Motor neuron (in vitro differentiated cells): ENCODE data around the gene DYNLRB2. TPM values are rescaled to one million over a fixed set of nuclear protein-coding genes. Genes with fewer than 3 reads are reported as not detected.
A peak's percentile ranks its signal among the peaks of the same experiment; 100 is the strongest.

Experiments used
- ATAC-seq, 8 experiments: fragments of 200-7000 bp; cut with Tn5 transposase; replicated peaks in 6 of 8; 2 replicates each; pipeline ENCODE4 v1.8.0; 2021; ENCODE audit warnings: mild to moderate bottlenecking in 8 of 8, moderate library complexity in 8 of 8
- H3K27ac ChIP-seq, 2 donors: fragments of 250-450 bp; sonication (Bioruptor Pico); 2 replicates each; pipeline ENCODE4 v1.9.0; 2021; ENCODE audit warnings: antibody characterized with exemption in 2 of 2, mild to moderate bottlenecking in 2 of 2, moderate library complexity in 1 of 2
- H3K4me1 ChIP-seq, 2 donors: fragments of 250-450 bp; sonication (Bioruptor Pico); replicated peaks in 1 of 2; 2 replicates each; pipeline ENCODE4 v1.6.1; 2021; ENCODE audit warnings: antibody characterized with exemption in 2 of 2, mild to moderate bottlenecking in 2 of 2, moderate library complexity in 1 of 2
- H3K4me3 ChIP-seq, 5 donors: fragments of 250-450 bp; sonication (Bioruptor Pico); 2 replicates each; pipeline ENCODE4 v1.9.0; 2021; ENCODE audit warnings: antibody characterized with exemption in 5 of 5, mild to moderate bottlenecking in 5 of 5, moderate library complexity in 4 of 5
- WGBS, 10 experiments: fragments of 450-650 bp; shearing (Covaris generic); methylation state at CpG; one replicate each; pipeline ENCODE4 v1.0.0; 2022; 5-methylcytosine and 5-hydroxymethylcytosine counted together
- in situ Hi-C, 9 experiments: fragments of 400-800 bp; cut with MboI; loops; one replicate each; pipeline ENCODE4 v1.15.0; 2021; ENCODE audit warnings: low sequenced_read_pairs in 9 of 9, low pct_unique_long_range_greater_than_20kb in 2 of 9; ENCODE audit not compliant: unreplicated experiment in 9 of 9
- total RNA-seq, 8 experiments: library from RNA; unstranded; fragments of 300-600 nt; gene quantifications; 2 replicates each; pipeline versions ENCODE4 v1.2.3 to v1.2.4, GENCODE V29; 2022

The DYNLRB2 gene
- total RNA-seq, 8 experiments from 2014 or later: 0.47 to 7.2 (median 2.3) TPM; not detected in 3

GRCh38 chr16:80586476-80586875 lies 45.7 kb downstream of the DYNLRB2 start:
- Histone ChIP-seq H3K4me1 (no peaks in the 10 kb centered on the region), H3K4me3 (no peak overlapping the region), H3K27ac (no peak overlapping the region)
- in situ Hi-C loops: no loop called here
- no peak for ATAC-seq

GRCh38 chr16:80587071-80587470 lies 46.3 kb downstream of the DYNLRB2 start:
- ATAC-seq: no peak
- no peak overlapping the region for H3K4me3 ChIP-seq
- in situ Hi-C loops: no loop called here
- no peaks in the 10 kb centered on the region for H3K4me1 ChIP-seq
- H3K27ac ChIP-seq: no peak overlapping the region
- WGBS, 10 experiments: 61 to 89% (median 76%) methylated on average over 1 to 4 of the region's 4 CpGs; no CpG with 5 or more reads in 2 of the 10 experiments

GRCh38 chr16:80591071-80591915 lies 50.5 kb downstream of the DYNLRB2 start:
- in situ Hi-C loops: no loop called here
- 14 to 100% (median 72%) methylated on average over 1 to 7 of the region's 7 CpGs; no CpG with 5 or more reads in 4 of the 10 experiments for WGBS, 10 experiments
- Histone ChIP-seq H3K4me3 (no peak overlapping the region), H3K27ac (no peak overlapping the region), H3K4me1 (no peaks in the 10 kb centered on the region)
- ATAC-seq: peak in 2 of 8 experiments; percentile 21 to 42

GRCh38 chr16:80592273-80592672 lies 51.5 kb downstream of the DYNLRB2 start:
- in situ Hi-C loops: no loop called here
- ATAC-seq: no peak
- Histone ChIP-seq H3K4me1 (no peaks in the 10 kb centered on the region), H3K4me3 (no peak overlapping the region), H3K27ac (no peak overlapping the region)
- WGBS, 10 experiments: 40 to 86% (median 83%) methylated on average over 1 to 2 of the region's 2 CpGs; no CpG with 5 or more reads in 5 of the 10 experiments

GRCh38 chr16:80594756-80595155 lies 54.0 kb downstream of the DYNLRB2 start:
- in situ Hi-C loops: no loop called here
- Histone ChIP-seq H3K27ac (no peak overlapping the region), H3K4me1 (no peaks in the 10 kb centered on the region), H3K4me3 (no peak overlapping the region)
- no peak for ATAC-seq

- WGBS, 10 experiments: 54 to 87% (median 69%) methylated on average over 6 to 7 of the region's 7 CpGs; no CpG with 5 or more reads in 1 of the 10 experiments
- Histone ChIP-seq H3K4me3 (no peak overlapping the region), H3K27ac (no peak overlapping the region), H3K4me1 (no peaks in the 10 kb centered on the region)
- no peak for ATAC-seq
- in situ Hi-C loops: no loop called here
Measured at GRCh38 chr16:80596507-80597207, 55.9 kb downstream of the DYNLRB2 start.

GRCh38 chr16:80599466-80599865 lies 58.7 kb downstream of the DYNLRB2 start:
- WGBS, 10 experiments: 0 to 90% (median 60%) methylated on average over 1 to 3 of the region's 3 CpGs; no CpG with 5 or more reads in 1 of the 10 experiments
- in situ Hi-C loops: no loop called here
- H3K27ac ChIP-seq: no peak overlapping the region
- H3K4me1 ChIP-seq: no peaks in the 10 kb centered on the region
- H3K4me3 ChIP-seq: no peak overlapping the region
- no peak for ATAC-seq
